RWPE1 (cell line): ENCODE data around the gene DNM3.

Source experiments
- CTCF ChIA-PET: fragments of 350-600 bp; sonication (Branson Sonifier 250); formaldehyde crosslinking; extraction: SDS; loops from one replicate; lab custom pipeline; 2021; lab: Yijun Ruan, JAX
- POLR2A ChIA-PET: fragments of 400-600 bp; formaldehyde crosslinking; extraction: SDS; loops from one replicate; lab custom pipeline; 2020; ENCODE audit warnings: antibody characterized with exemption; ENCODE audit not compliant: low non-redundant PET; lab: Yijun Ruan, JAX
- DNase-seq: peaks from one replicate; pipeline ENCODE4 v3.0.0; 2012; ENCODE audit warnings: low spot score
- H3K27ac ChIP-seq: fragments of 450-650 bp; 2 replicates; pipeline ENCODE4 v1.5.1; 2017
- TF ChIP-seq, protein P1 (sequence below): fragments of 450-650 bp; conservative IDR thresholded peaks from 2 replicates; pipeline ENCODE4 v1.5.1; 2017; ENCODE audit warnings: low read depth, mild to moderate bottlenecking

Gene DNM3

DNA sequence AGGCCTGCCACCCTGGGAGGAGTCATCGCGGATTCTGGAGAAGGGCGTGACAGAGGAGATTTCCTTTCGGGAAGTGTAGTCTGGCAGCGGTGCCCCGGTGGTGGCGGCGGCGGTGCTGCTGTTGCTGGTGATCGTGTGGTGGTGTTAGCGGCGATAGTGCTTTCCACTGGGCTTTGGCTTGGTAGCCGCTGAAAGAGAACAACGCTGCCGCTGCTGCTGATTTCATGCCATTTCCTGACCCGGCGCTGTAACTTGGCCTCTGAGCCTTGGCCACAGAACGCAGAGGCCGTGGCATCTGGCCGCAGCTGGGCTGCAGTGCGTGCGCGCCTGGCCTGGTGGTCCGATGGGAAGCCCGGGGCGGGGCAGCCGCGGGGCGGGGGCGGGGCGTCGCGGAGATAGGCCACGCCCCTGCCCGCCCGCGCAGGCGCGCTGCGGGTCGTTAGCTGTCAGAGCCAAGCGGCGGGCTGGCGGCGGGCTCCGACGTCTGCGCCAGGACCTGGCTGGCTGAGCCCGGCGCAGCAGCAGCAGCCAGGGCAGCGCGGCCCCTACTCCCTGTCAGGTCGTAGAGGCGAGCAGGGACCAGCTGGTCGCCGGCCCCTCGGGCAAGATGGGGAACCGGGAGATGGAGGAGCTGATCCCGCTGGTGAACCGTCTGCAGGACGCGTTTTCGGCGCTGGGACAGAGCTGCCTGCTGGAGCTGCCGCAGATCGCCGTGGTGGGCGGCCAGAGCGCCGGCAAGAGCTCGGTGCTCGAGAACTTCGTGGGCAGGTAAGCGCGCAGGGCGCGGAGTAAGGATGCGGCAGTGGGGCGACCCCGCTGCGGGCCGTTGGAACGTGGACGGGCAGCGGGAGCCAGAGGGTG, at the start of gene DNM3:
Gene DNM3, plus strand, starts transcription at position 449 of the 861 bp plus-strand sequence. Its CDS starts 159 bp downstream, at position 608.
- POLR2A ChIA-PET = interaction anchor here (1.1 kb wide), 1 partner anchor 40 kb away, joined by 4 read pairs; no protein-coding TSS in a partner anchor
- DNase-seq = peak; percentile 89
- TF ChIP-seq, protein P1, sequence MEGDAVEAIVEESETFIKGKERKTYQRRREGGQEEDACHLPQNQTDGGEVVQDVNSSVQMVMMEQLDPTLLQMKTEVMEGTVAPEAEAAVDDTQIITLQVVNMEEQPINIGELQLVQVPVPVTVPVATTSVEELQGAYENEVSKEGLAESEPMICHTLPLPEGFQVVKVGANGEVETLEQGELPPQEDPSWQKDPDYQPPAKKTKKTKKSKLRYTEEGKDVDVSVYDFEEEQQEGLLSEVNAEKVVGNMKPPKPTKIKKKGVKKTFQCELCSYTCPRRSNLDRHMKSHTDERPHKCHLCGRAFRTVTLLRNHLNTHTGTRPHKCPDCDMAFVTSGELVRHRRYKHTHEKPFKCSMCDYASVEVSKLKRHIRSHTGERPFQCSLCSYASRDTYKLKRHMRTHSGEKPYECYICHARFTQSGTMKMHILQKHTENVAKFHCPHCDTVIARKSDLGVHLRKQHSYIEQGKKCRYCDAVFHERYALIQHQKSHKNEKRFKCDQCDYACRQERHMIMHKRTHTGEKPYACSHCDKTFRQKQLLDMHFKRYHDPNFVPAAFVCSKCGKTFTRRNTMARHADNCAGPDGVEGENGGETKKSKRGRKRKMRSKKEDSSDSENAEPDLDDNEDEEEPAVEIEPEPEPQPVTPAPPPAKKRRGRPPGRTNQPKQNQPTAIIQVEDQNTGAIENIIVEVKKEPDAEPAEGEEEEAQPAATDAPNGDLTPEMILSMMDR = no peak
- CTCF ChIA-PET = interaction anchor here (0.7 to 1.2 kb wide), 3 partner anchors 41 to 293 kb away, joined by 3 to 5 read pairs (median 4); no protein-coding TSS in a partner anchor
- peak within 1 kb of the TSS; percentile 69 for H3K27ac ChIP-seq

DNA sequence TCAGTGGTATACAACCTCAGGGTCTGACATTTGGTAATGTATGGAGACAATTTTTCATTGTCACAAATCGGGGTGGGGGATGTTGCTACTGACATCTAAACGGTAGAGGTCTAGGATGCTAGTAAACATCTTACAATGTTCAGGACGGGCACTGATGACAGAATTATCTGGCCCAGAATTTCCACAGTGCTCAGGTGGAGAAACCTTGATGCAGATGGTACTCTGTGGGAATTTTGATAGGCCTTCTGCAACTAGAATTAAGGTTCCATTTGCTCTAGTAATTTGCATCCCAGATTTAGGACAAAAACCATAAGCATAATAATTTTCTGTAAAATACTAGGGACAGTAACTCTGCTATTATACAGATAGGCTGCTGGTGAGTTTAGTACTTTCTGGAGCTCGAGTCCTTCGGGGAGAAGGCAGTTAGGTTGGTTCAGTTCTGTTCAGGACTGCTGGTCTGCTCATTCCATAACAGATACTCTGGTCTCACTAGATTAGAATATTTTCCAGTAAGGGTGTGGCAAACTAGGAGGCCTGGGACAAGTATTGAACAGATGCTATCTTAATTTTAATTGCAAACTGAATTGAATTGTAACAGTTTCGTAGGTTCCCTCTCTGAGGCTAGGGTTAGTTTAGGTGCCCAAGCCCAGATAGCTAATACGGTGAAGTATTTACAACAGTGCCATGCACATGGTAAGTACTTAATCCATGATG, 48.5 kb upstream of the DNM3 start:
- no peak for DNase-seq
- TF ChIP-seq, protein P1 = no peak
- CTCF ChIA-PET = no interaction called here
- H3K27ac ChIP-seq = no peak overlapping the region
- POLR2A ChIA-PET = no interaction called here

DNA sequence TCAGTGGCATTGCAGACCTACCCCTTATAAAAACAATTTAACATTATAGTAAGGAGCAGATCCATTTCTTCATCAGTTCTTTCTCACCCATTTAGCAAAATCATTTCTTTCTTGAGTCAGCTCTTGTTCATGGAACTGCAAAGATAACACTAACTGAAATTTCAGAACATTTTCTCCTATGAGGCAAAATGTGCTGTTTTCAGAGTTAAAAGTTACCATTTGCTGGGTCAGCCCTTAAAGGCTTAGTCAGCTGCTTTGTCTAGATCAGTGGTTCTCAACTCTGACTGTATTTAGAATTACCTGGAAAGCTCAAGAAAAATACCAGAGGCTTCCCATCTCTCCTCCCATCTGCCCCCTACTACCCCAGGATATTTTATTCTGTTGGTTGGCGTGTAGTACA, 47.7 kb upstream of the DNM3 start:
- no peak overlapping the region for H3K27ac ChIP-seq
- TF ChIP-seq, protein P1 = no peak
- CTCF ChIA-PET = no interaction called here
- POLR2A ChIA-PET = no interaction called here
- DNase-seq = no peak

DNA sequence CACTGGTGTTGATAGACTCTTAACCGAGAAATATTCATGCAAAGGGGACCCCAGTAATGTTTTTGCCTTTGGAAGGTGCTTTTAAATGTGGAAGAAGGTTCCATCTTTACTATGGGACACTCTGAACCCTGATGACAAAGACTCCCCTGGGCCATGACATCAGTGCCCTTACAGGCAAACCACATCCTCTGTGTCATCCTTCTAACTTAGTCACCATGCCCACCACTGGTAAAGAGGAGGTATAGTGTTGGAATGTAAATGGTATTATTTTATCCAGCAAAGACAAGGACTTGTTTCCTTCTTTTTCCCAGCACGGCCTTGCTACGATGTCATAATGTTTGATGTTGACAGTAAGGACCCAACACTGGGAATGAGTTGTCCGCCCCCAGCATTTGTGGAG, 47.2 kb upstream of the DNM3 start:
- CTCF ChIA-PET = no interaction called here
- DNase-seq = peak; percentile 53
- no peak overlapping the region for H3K27ac ChIP-seq
- TF ChIP-seq, protein P1 = no peak
- POLR2A ChIA-PET = no interaction called here

DNA sequence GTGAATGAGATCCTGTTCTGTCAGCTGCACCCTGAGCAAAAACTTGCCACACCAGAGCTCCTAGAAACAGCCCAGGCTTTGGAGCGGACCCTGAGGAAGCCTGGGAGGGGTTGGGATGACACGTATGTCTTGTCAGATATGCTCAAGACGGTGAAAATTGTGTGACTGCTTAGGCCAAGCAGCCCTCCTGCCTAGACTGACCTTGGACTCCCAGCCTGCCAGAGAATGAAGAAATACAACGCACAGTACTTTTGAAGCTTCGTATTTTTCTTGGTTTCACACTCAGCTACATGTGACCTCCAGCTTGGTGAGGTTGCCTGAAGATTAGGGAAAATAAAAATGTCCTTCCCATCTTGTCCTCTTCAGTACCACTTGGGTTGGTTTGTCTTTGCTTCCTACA, 44.7 kb upstream of the DNM3 start:
- POLR2A ChIA-PET = no interaction called here
- TF ChIP-seq, protein P1 = no peak
- CTCF ChIA-PET = interaction anchor here (0.6 kb wide), 1 partner anchor 158 kb away, joined by 4 read pairs; no protein-coding TSS in a partner anchor
- no peak overlapping the region for H3K27ac ChIP-seq
- DNase-seq = no peak

DNA sequence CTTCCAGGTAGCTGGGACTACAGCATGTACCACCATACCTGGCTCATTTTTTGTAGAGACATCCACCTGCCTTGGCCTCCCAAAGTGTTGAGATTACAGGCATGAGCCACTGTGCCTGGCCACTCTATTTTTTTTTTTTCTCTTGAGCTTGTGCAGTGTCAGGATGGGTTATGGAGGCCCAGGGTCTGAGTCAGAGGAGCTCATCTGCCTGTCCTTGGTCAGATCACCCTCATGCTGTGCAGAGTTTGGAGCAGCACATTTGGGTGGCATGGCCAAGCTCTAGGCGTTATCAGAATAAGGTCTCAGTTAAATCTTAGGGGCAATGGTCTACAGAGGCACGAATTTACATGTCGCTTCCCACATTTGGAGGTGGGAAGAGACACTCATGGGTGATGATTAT, 43.0 kb upstream of the DNM3 start:
- TF ChIP-seq, protein P1 = no peak
- ChIA-PET CTCF (interaction anchor here (1.5 to 5.8 kb wide), 2 partner anchors 43 to 187 kb away, joined by 4 to 68 read pairs; partner anchors contain the start of gene DNM3), POLR2A (no interaction called here)
- no peak for DNase-seq
- H3K27ac ChIP-seq = no peak overlapping the region
